BE2C (cell line): ENCODE results near the gene KRTAP5-3.
"Not testable (repeated sequence)": the region's sequence is repeated elsewhere in the genome, so short reads cannot be mapped to it uniquely, and the experiment has no call there.

Experiments used
- DNase-seq: peaks from one replicate; pipeline ENCODE4 v3.0.0-alpha.2; 2020
- H3K27me3 ChIP-seq: fragments of 250-450 bp; sonication (Bioruptor Pico); 2 replicates; pipeline ENCODE4 v1.5.1; 2020; ENCODE audit warnings: mild to moderate bottlenecking
- H3K36me3 ChIP-seq: fragments of 250-450 bp; sonication (Bioruptor Pico); 2 replicates; pipeline ENCODE4 v1.5.1; 2020; ENCODE audit warnings: mild to moderate bottlenecking
- H3K4me1 ChIP-seq: fragments of 250-450 bp; sonication (Bioruptor Pico); 2 replicates; pipeline ENCODE4 v1.5.1; 2020
- H3K4me3 ChIP-seq: 2 replicates; pipeline ENCODE4 v1.5.1; 2011; ENCODE audit warnings: low read depth, low read length
- H3K9me3 ChIP-seq: fragments of 250-450 bp; sonication (Bioruptor Pico); 2 replicates; pipeline ENCODE4 v1.5.1; 2020
- TF ChIP-seq, protein P1 (sequence below): IDR thresholded peaks from 2 replicates; pipeline ENCODE4 v1.5.1; 2012; ENCODE audit warnings: mild to moderate bottlenecking, low read depth, low read length

The KRTAP5-3 gene

DNA sequence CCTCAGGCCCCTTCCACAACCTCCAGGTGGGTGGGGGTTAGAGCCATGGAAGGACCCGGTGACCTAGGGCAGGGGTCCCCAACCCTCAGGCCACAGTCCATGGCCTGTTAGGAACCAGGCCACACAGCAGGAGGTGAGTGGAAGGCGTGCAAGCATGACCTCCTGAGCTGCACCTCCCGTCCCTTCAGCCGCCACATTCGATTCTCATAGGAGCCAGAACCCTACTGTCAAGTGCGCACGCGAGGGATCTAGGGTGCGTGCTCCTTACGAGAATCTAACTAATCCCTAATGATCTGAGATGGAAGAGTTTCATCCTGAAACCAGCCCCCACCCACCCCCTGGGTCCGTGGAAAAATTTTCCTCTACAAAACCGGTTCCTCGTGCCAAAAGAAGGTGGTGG is 17.3 kb upstream of the KRTAP5-3 start:
- no peaks in the 10 kb centered on the region for H3K27me3 ChIP-seq
- no peak for DNase-seq
- TF ChIP-seq, protein P1, sequence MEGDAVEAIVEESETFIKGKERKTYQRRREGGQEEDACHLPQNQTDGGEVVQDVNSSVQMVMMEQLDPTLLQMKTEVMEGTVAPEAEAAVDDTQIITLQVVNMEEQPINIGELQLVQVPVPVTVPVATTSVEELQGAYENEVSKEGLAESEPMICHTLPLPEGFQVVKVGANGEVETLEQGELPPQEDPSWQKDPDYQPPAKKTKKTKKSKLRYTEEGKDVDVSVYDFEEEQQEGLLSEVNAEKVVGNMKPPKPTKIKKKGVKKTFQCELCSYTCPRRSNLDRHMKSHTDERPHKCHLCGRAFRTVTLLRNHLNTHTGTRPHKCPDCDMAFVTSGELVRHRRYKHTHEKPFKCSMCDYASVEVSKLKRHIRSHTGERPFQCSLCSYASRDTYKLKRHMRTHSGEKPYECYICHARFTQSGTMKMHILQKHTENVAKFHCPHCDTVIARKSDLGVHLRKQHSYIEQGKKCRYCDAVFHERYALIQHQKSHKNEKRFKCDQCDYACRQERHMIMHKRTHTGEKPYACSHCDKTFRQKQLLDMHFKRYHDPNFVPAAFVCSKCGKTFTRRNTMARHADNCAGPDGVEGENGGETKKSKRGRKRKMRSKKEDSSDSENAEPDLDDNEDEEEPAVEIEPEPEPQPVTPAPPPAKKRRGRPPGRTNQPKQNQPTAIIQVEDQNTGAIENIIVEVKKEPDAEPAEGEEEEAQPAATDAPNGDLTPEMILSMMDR: no peak

DNA sequence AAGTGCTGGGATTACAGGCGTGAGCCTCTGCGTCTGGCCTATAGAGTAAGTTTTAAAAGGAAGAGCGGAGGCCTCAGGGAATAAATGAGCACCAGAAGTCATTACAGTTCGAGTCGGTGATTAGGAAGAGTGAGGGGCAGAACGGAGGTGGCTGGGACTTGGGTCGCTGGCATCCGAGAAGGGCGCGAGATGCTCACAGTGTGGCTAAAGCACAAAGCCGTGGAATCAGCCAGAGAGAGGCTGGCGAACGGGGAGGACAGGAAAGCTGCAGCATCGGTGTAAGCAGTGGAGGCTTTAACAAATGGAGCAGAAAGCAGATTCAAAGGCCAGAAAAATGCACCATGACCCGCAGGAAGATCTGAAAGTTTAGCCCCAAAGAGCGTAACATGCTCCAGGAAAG is 16.4 kb upstream of the KRTAP5-3 start:
- DNase-seq: no peak
- Histone ChIP-seq H3K4me1 (no peaks in the 10 kb centered on the region), H3K4me3 (no peak overlapping the region), H3K36me3 (no peaks in the 10 kb centered on the region), H3K9me3 (no peaks in the 10 kb centered on the region), H3K27me3 (no peaks in the 10 kb centered on the region)
- TF ChIP-seq, protein P1: no peak

More for the DNA sequence above, 17.3 kb upstream of the KRTAP5-3 start:
- Histone ChIP-seq H3K9me3 (no peaks in the 10 kb centered on the region), H3K4me3 (no peak overlapping the region), H3K36me3 (no peaks in the 10 kb centered on the region), H3K4me1 (no peaks in the 10 kb centered on the region)

DNA sequence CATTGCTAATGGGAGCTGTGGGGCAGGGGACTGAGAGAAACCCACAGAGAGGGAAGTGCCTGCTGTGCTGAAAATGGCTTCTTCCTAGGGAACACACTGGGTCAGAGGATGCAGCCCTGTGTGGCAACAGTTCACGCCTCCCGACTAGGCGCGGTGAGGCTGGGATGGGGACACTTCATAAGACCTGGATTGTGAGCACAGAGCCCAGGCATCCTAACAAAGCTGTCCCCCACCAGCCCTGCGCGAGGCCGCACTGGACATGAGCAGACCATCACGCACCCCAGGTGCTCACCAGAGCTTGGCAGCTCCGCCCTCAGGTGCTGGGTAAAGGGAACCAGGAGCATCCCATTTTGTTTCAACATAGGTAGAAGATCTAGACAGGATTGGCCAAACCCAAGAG is 15.5 kb upstream of the KRTAP5-3 start:
- Histone ChIP-seq H3K4me1 (no peaks in the 10 kb centered on the region), H3K4me3 (no peak overlapping the region), H3K36me3 (no peaks in the 10 kb centered on the region), H3K9me3 (no peaks in the 10 kb centered on the region), H3K27me3 (no peaks in the 10 kb centered on the region)
- DNase-seq: no peak
- TF ChIP-seq, protein P1: no peak

DNA sequence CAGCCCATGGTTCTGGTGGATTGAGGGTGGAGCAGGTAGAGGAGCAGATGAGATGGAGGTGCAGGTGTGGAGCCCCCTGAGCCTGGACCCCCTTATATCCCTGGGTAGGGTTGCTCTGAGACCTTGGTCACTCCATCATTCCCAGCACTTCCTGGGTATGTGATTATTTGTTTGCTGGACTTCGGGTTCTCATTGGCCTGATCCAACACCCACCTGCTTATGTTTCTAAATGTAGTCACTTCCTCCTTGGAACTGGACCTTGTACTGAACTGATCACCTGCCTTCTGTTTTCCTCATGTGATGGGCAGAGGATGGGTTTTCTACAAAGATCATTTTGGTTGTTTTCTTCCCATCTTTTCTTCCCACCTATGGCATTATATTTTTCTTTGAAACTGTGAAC is 13.8 kb upstream of the KRTAP5-3 start, which contains the start of gene KRTAP5-4:
KRTAP5-4 (minus strand) TSS at position 53 of the 400 bp plus-strand sequence; CDS start at position 8, 45 bp downstream.
- H3K4me1 ChIP-seq: no peaks in the 10 kb centered on the region
- H3K9me3 ChIP-seq: no peaks in the 10 kb centered on the region
- H3K4me3 ChIP-seq: no peak within 1 kb of the TSS
- H3K36me3 ChIP-seq: no peaks in the 10 kb centered on the region
- no peak for DNase-seq
- H3K27me3 ChIP-seq: no peaks in the 10 kb centered on the region
- TF ChIP-seq, protein P1: no peak

DNA sequence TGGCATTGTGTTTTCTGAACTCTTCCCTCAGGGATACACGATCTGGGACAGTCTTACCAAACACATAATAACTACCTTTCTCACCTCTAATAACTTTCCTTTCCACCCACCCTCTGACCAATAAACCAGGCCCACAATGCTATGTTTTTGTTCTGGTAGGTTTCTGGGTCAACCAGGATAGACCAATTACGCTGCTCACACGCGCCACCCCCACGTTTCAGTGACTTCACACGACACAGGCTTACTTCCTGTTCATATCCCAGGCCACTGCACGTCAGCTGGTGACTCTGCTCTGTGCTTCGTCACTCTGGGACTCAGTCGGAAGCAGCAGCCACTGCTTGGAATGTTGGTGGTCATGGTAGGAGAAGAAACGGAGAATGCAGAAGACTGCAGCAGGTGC is 11.2 kb upstream of the KRTAP5-3 start:
- Histone ChIP-seq H3K4me3 (no peak overlapping the region), H3K9me3 (no peaks in the 10 kb centered on the region), H3K4me1 (no peaks in the 10 kb centered on the region), H3K36me3 (no peaks in the 10 kb centered on the region), H3K27me3 (no peaks in the 10 kb centered on the region)
- TF ChIP-seq, protein P1: no peak
- DNase-seq: no peak

DNA sequence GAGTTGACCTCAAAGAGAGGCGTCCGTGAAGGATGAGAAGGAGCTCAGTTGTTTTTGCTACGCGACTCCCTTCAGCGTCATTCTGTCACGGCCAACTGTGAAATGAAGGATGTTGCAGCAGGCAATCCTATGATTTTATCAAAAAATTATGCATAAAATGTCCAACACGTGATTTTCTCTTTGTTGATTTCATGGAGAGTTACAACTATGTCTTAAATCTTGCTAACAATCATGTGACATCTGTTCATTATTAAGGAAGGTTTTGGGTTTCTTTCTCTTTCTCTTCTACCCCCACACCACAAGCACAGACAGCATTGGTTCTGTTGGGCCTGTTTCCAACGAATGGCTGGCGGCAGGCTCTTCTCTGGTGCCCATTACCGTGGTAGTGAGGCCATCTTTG is 10.0 kb upstream of the KRTAP5-3 start:
- no peak for DNase-seq
- H3K4me3 ChIP-seq: no peak overlapping the region
- TF ChIP-seq, protein P1: no peak
- H3K4me1 ChIP-seq: no peaks in the 10 kb centered on the region
- no peaks in the 10 kb centered on the region for H3K9me3 ChIP-seq
- H3K36me3 ChIP-seq: no peaks in the 10 kb centered on the region
- H3K27me3 ChIP-seq: no peaks in the 10 kb centered on the region

DNA sequence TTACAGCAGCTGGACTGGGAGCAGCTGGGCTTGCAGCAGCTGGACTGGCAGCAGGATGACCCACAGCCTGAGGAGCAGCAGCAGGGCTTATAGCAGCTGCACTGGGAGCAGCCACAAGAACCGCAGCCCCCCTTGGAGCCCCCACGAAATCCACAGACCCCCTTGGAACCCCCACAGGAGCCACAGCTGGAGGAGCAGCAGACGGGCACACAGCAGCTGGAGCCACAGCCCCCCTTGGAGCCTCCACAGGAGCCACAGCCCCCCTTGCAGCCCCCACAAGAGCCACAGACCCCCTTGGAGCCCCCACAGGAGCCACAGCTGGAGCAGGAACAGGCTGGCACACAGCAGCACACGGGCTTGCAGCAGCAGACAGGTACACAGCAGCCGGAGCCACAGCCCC is 362 bp downstream of the KRTAP5-3 start:
- H3K36me3 ChIP-seq, H3K4me1 ChIP-seq, H3K27me3 ChIP-seq, H3K9me3 ChIP-seq, H3K4me3 ChIP-seq, DNase-seq: not testable (repeated sequence)

DNA sequence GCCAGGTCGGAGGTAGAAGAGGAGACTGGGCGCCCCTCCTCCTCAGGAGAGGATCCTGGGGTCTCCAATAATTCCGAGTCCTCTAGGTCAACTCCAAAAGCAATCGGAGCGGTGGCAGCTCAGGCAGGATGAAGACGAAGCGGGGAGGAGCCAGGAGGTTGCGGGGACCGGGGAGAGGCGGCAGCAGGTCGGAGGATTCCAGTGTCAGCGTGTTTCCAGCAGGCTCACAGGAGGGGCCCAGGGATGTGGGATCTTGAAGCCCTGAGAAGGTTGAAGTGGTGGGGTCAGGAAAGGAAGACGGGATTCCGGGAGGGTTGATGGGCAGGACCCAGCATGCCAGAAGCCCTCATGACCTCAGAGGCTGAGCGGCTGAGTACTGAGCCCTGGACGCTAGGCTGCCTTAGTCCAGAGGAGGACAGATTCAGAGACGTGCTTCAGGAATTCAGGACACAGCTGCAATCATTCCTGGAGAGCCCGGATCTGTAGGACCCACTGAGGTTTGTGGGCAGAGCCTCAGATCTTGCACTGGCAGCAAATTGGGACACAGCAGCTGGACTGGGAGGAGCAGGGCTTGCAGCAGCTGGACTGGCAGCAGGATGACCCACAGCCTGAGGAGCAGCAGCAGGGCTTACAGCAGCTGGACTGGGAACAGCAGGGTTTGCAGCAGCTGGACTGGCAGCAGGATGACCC is 962 bp downstream of the KRTAP5-3 start:
- H3K27me3 ChIP-seq, H3K9me3 ChIP-seq, H3K4me1 ChIP-seq, H3K4me3 ChIP-seq, H3K36me3 ChIP-seq, DNase-seq: not testable (repeated sequence)

DNA sequence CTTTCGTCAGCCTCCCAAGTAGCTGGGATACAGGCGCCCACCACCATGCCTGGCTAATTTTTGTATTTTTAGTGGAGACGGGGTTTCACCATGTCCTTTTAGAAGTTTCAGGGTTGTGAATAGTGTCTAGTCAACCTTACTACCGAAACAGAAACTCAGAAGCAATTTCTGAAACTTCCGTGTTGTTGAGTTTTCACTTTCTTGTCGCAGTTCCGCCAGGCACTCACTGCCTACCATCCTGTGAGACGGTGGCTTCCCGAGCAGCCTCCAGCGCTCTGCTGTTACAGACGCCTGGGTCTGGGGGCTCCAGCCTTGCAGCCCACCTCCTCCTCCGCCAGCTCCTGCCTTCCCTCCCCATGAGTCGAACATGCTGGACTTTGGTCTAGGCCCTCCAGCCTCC is 2.3 kb downstream of the KRTAP5-3 start:
- not testable (repeated sequence) for DNase-seq, H3K27me3 ChIP-seq, H3K36me3 ChIP-seq, H3K9me3 ChIP-seq, H3K4me3 ChIP-seq, H3K4me1 ChIP-seq
